Body of pancreas (tissue), 4 donors: Measurements from ENCODE around the gene POFUT2. TPM values are rescaled to one million over a fixed set of nuclear protein-coding genes. Genes with fewer than 3 reads are reported as not detected.

Experiments
- ATAC-seq: fragments of 150-250 bp; one replicate; pipeline ENCODE4 v1.9.1; 2016
- DNase-seq, 4 donors: peaks; one replicate each; pipeline ENCODE4 v3.0.0-alpha.2; 2019
- H3K27ac ChIP-seq, 4 donors: fragments of 200-600 bp; sonication (generic); 1 replicate in 3 of 4; 2 replicates in 1 of 4; pipeline versions ENCODE4 v1.5.1 to v1.6.1; 2016 to 2019; ENCODE audit warnings: mild to moderate bottlenecking in 1 of 4, mixed read lengths in 1 of 4, moderate library complexity in 1 of 4
- H3K27me3 ChIP-seq, 2 donors: fragments of 200-600 bp; sonication (generic); one replicate each; pipeline ENCODE4 v1.6.0; 2016; ENCODE audit warnings: mild to moderate bottlenecking in 1 of 2
- H3K36me3 ChIP-seq, 2 donors: fragments of 200-600 bp; sonication (generic); replicated peaks in 1 of 2; 2 replicates each; pipeline ENCODE4 v1.5.1; 2016; ENCODE audit warnings: low read depth in 2 of 2; ENCODE audit not compliant: insufficient read depth in 1 of 2
- H3K4me1 ChIP-seq: fragments of 200-600 bp; sonication (generic); one replicate; pipeline ENCODE4 v1.6.0; 2016
- H3K4me3 ChIP-seq, 2 donors: fragments of 200-600 bp; sonication (generic); 1 replicate in 1 of 2; 2 replicates in 1 of 2; pipeline ENCODE4 v1.5.1; 2016 to 2019
- H3K9me3 ChIP-seq, 3 donors: fragments of 200-600 bp; sonication (generic); 1 replicate in 2 of 3; 2 replicates in 1 of 3; pipeline ENCODE4 v1.5.1; 2016
- POLR2A ChIP-seq, 3 donors: fragments of 450-650 bp; IDR thresholded peaks; one replicate each; pipeline ENCODE4 v1.6.1; 2016; ENCODE audit warnings: antibody characterized with exemption in 3 of 3, mild to moderate bottlenecking in 2 of 3
- WGBS, 2 donors: methylation state at CpG; one replicate each; pipeline ENCODE4 v1.1.5; 2017; 5-methylcytosine and 5-hydroxymethylcytosine counted together
- intact Hi-C: fragments of 100-400 bp; cut with DNase I; formaldehyde crosslinking; loops from one replicate; pipeline ENCODE4 v1.15.1; 2023
- total RNA-seq, 2 donors: library from RNA; depleted of rRNA; stranded (reverse); fragments of >200 nt; gene quantifications; one replicate each; pipeline ENCODE4 v1.1.0, GENCODE V29; 2016
- TF ChIP-seq, protein P1 (sequence below), 7 experiments: fragments of 450-650 bp in 4 of 7; fragments of 200-600 bp in 3 of 7; sonication (generic) in 3 of 7; IDR thresholded peaks; one replicate each; pipeline ENCODE4 v1.5.1; 2016 to 2019; ENCODE audit warnings: antibody characterized with exemption in 7 of 7

Gene POFUT2
- total RNA-seq, 2 donors from 2014 or later = 16.3 to 46.1 TPM

DNA sequence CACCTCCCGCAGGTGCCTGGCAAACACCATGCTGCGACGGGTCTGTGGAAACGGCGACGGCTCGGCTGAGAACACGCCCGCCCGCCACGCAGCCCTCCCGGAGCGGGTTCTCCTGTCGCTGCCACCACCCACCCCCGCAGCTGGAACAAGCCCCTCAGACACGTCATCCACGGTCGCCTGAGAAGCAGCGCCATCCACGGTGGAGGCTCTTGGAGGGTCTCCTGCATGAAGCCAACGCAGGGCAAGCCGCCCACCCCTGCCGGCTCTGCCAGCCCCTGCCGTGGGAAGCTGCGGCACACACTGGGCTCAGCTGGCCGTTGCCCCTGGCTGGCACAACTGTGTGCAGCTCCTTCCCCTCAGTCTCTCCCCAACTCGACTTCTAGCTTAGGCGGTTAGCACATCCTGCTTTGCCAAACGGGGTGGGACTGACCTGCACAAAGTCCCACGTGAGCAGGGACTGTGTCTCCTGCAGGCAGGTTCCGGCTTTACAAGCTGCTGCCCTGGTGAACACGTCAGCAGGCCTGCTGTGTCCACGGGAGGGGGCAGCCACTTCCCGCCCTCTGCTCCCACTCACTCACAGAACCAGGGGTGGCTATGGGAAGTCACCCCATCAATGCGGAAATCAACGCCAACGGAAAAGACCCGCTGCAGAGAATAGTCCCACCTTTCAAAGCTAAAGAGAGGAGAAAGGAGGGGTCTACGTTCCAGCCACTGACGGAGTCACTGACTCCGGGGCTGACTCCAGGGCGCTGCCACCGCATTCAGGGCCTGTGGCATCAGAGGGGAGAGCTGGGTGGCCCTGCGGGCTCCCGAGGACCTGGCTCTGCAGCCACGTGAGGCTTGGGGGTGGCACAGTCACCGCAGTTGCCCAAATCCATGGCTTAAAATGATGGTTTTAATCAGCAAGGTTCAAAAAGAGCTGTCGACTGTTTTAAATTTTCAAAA, 10.3 kb downstream of the POFUT2 start:
- no peaks in the 10 kb centered on the region for H3K27me3 ChIP-seq
- TF ChIP-seq POLR2A (IDR thresholded peaks at IDR 0.05) = no peak
- TF ChIP-seq, protein P1, sequence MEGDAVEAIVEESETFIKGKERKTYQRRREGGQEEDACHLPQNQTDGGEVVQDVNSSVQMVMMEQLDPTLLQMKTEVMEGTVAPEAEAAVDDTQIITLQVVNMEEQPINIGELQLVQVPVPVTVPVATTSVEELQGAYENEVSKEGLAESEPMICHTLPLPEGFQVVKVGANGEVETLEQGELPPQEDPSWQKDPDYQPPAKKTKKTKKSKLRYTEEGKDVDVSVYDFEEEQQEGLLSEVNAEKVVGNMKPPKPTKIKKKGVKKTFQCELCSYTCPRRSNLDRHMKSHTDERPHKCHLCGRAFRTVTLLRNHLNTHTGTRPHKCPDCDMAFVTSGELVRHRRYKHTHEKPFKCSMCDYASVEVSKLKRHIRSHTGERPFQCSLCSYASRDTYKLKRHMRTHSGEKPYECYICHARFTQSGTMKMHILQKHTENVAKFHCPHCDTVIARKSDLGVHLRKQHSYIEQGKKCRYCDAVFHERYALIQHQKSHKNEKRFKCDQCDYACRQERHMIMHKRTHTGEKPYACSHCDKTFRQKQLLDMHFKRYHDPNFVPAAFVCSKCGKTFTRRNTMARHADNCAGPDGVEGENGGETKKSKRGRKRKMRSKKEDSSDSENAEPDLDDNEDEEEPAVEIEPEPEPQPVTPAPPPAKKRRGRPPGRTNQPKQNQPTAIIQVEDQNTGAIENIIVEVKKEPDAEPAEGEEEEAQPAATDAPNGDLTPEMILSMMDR (IDR thresholded peaks at IDR 0.05) = no peak
- peaks cover 0 to 7% (median 0%) of the 10 kb centered on the region in 3 donors for H3K9me3 ChIP-seq
- intact Hi-C loops = no loop called here
- DNase-seq (peak in 1 of 4 donors; percentile 10), ATAC-seq (no peak)
- H3K4me1 ChIP-seq = no peaks in the 10 kb centered on the region
- WGBS, 2 donors = 92 to 93% methylated on average over 20 to 48 of the region's 48 CpGs
- H3K36me3 ChIP-seq = peaks cover 11 to 25% of the 10 kb centered on the region in 2 donors
- no peak overlapping the region for H3K4me3 ChIP-seq
- H3K27ac ChIP-seq = no peak overlapping the region

DNA sequence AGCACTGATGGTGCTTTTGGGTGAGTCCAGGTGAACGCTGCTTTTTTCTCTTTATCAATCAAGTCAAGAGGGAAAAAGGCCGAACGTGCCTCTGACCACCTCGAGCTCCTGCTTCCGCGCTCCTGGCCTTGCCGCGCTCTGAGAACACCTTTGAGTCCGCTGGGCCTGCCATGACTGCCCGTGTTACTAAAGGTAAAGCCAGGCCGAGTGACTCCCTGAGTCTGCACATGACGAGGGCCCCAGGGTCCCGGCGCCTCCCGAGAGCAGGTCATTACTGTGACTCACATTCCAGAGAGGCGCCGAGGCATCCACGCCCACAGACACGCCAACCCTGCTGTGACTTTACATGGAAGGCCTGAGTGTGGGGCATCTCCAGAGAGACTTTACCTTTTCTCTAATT, 11.1 kb downstream of the POFUT2 start:
- no peak for TF ChIP-seq POLR2A (IDR thresholded peaks at IDR 0.05)
- TF ChIP-seq, protein P1 (IDR thresholded peaks at IDR 0.05) = no peak
- DNase-seq = peak in 1 of 4 donors; percentile 9
- WGBS, 2 donors = 96 to 99% methylated on average over 15 to 19 of the region's 19 CpGs
- peaks cover 7 to 27% of the 10 kb centered on the region in 2 donors for H3K36me3 ChIP-seq
- no peak overlapping the region for H3K27ac ChIP-seq
- intact Hi-C loops = no loop called here
- peaks cover 0 to 14% (median 0%) of the 10 kb centered on the region in 3 donors for H3K9me3 ChIP-seq
- H3K4me1 ChIP-seq = no peaks in the 10 kb centered on the region
- H3K4me3 ChIP-seq = no peak overlapping the region
- no peaks in the 10 kb centered on the region for H3K27me3 ChIP-seq
- no peak for ATAC-seq

DNA sequence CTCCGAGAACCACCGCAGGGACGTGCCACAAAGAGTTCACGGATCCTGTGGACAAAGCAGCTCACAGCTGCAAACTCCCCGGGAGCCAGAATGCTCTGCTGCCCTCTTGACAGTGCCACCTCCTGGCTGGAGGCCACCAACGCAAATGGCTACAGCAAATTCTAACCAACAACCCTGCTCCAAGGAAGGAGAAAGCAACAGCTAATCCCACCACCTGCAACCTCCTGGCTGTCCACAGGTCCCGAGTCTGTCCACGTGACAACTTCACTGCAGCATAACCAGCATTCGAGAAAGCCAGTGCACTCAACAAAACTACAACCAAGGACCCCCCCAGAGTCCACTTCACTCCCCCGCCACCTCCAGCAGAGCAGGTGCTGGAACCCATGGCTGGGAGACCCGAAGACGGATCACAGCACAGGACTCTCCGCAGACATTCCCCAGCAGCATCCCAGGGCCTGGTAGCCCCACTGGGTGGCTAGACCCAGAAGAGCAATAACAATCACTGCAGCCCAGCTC, 17.3 kb downstream of the POFUT2 start:
- H3K4me3 ChIP-seq = no peak overlapping the region
- no peaks in the 10 kb centered on the region for H3K27me3 ChIP-seq
- H3K9me3 ChIP-seq = peaks cover 0 to 16% (median 0%) of the 10 kb centered on the region in 3 donors
- H3K36me3 ChIP-seq = peaks cover 12 to 27% of the 10 kb centered on the region in 2 donors
- peak in 1 of 4 donors; percentile 7 for DNase-seq
- no peak for ATAC-seq
- H3K4me1 ChIP-seq = no peaks in the 10 kb centered on the region
- intact Hi-C loops = no loop called here
- 91 to 95% methylated on average over 8 to 13 of the region's 13 CpGs for WGBS, 2 donors
- no peak overlapping the region for H3K27ac ChIP-seq
- TF ChIP-seq POLR2A (IDR thresholded peaks at IDR 0.05) = no peak
- TF ChIP-seq, protein P1 (IDR thresholded peaks at IDR 0.05) = no peak

DNA sequence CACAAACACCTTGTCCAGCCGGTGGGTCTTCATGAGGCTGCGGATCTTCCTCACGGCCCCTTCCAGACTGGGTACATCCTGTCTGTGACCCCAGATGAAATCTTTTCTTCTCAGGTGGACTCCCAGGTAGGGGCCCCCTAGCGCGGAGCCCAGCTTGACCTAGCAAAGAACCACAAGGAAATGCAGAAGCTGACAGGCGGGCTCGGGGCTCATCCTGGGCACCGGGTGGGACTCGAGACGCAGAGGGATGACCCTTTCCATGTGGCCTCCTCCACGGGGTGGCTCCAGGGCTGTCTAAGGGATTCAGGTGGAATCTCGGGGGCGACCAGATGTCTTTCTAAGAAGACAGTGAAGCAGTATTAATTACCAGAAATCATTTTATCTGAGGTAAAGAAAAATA, 17.8 kb downstream of the POFUT2 start:
- ATAC-seq (no peak), DNase-seq (no peak)
- H3K27me3 ChIP-seq = no peaks in the 10 kb centered on the region
- no peaks in the 10 kb centered on the region for H3K4me1 ChIP-seq
- no peak overlapping the region for H3K4me3 ChIP-seq
- no peak overlapping the region for H3K27ac ChIP-seq
- WGBS, 2 donors = 93 to 98% methylated on average over 13 of the region's 13 CpGs
- TF ChIP-seq, protein P1 (IDR thresholded peaks at IDR 0.05) = no peak
- no peak for TF ChIP-seq POLR2A (IDR thresholded peaks at IDR 0.05)
- peaks cover 12 to 28% of the 10 kb centered on the region in 2 donors for H3K36me3 ChIP-seq
- intact Hi-C loops = no loop called here
- peaks cover 0 to 16% (median 0%) of the 10 kb centered on the region in 3 donors for H3K9me3 ChIP-seq
